Esophagus muscularis mucosa (tissue), 3 donors: ENCODE measurements around the gene PNPLA3.

Experiments used
- CTCF ChIP-seq, 3 experiments: fragments of 200-600 bp in 2 of 3; fragments of 450-650 bp in 1 of 3; sonication (generic) in 2 of 3; IDR thresholded peaks; one replicate each; pipeline ENCODE4 v1.5.1; 2017 to 2019; ENCODE audit warnings: antibody characterized with exemption in 3 of 3, mild to moderate bottlenecking in 2 of 3, moderate library complexity in 1 of 3
- POLR2A ChIP-seq: fragments of 450-650 bp; IDR thresholded peaks from one replicate; pipeline ENCODE4 v1.6.1; 2017; ENCODE audit warnings: antibody characterized with exemption, moderate library complexity, mild to moderate bottlenecking, low read depth

- TF ChIP-seq CTCF (IDR thresholded peaks at IDR 0.05), result no peak
- TF ChIP-seq POLR2A, result no peak
Measured at GRCh38 chr22:43923191-43923590, 414 bp upstream of the PNPLA3 start.
